Trophoblast cell (in vitro differentiated cells and primary cell): ENCODE results near the gene PPP2R5E.

Experiments
- DNase-seq, 2 donors: peaks; one replicate each; pipeline ENCODE4 v3.0.0-alpha.2; 2016
- H2AFZ ChIP-seq: 2 replicates; pipeline ENCODE4 v1.6.1; 2013; ENCODE audit warnings: low read length, moderate library complexity, mild to moderate bottlenecking; ENCODE audit not compliant: insufficient read depth, poor library complexity
- H2AK5ac ChIP-seq: 2 replicates; pipeline ENCODE4 v1.6.1; 2013; ENCODE audit warnings: mild to moderate bottlenecking, low read length
- H2BK120ac ChIP-seq: 2 replicates; pipeline ENCODE4 v1.6.1; 2013; ENCODE audit warnings: low read length, mild to moderate bottlenecking, moderate library complexity; ENCODE audit not compliant: insufficient read depth, poor library complexity
- H2BK12ac ChIP-seq: 2 replicates; pipeline ENCODE4 v1.6.1; 2013; ENCODE audit warnings: mild to moderate bottlenecking, low read length, moderate library complexity
- H2BK5ac ChIP-seq: 2 replicates; pipeline ENCODE4 v1.6.1; 2013; ENCODE audit warnings: low read length, low read depth, moderate library complexity, mild to moderate bottlenecking; ENCODE audit not compliant: poor library complexity
- H3K14ac ChIP-seq: 2 replicates; pipeline ENCODE4 v1.6.1; 2013; ENCODE audit warnings: mild to moderate bottlenecking, low read length
- H3K18ac ChIP-seq: 2 replicates; pipeline ENCODE4 v1.6.1; 2013; ENCODE audit warnings: mild to moderate bottlenecking, low read length
- H3K23ac ChIP-seq: 2 replicates; pipeline ENCODE4 v1.6.1; 2013; ENCODE audit warnings: low read length
- H3K27ac ChIP-seq: 2 replicates; pipeline ENCODE4 v1.5.1; 2013; ENCODE audit warnings: low read depth, mild to moderate bottlenecking, inconsistent platforms, low read length, moderate library complexity
- H3K27me3 ChIP-seq: 2 replicates; pipeline ENCODE4 v1.6.1; 2013; ENCODE audit warnings: inconsistent platforms, mild to moderate bottlenecking, low read length, moderate library complexity; ENCODE audit not compliant: insufficient read depth
- H3K36me3 ChIP-seq, 2 experiments: 1 replicate in 1 of 2; 2 replicates in 1 of 2; pipeline ENCODE4 v1.6.1; 2013; ENCODE audit warnings: low read length in 2 of 2, mild to moderate bottlenecking in 2 of 2, moderate library complexity in 1 of 2; ENCODE audit not compliant: insufficient read depth in 2 of 2, control insufficient read depth in 1 of 2
- H3K4ac ChIP-seq: 2 replicates; pipeline ENCODE4 v1.6.1; 2013; ENCODE audit warnings: low read depth, mild to moderate bottlenecking, low read length, moderate library complexity
- H3K4me1 ChIP-seq, 2 experiments: 1 replicate in 1 of 2; 2 replicates in 1 of 2; pipeline ENCODE4 v1.6.1; 2013; ENCODE audit warnings: low read length in 2 of 2, mild to moderate bottlenecking in 2 of 2, moderate library complexity in 1 of 2; ENCODE audit not compliant: insufficient read depth in 2 of 2, control insufficient read depth in 1 of 2
- H3K4me2 ChIP-seq: 2 replicates; pipeline ENCODE4 v1.6.1; 2013; ENCODE audit warnings: inconsistent platforms, mild to moderate bottlenecking, low read length, moderate library complexity
- H3K4me3 ChIP-seq: 2 replicates; pipeline ENCODE4 v1.5.1; 2013; ENCODE audit warnings: mild to moderate bottlenecking, low read depth, low read length, inconsistent platforms
- H3K79me1 ChIP-seq: one replicate; pipeline ENCODE4 v1.6.1; 2013; ENCODE audit warnings: low read length
- H3K79me2 ChIP-seq: 2 replicates; pipeline ENCODE4 v1.6.1; 2013; ENCODE audit warnings: low read length, mild to moderate bottlenecking; ENCODE audit not compliant: control insufficient read depth, insufficient read depth, poor library complexity
- H3K9ac ChIP-seq: 2 replicates; pipeline ENCODE4 v1.6.1; 2013; ENCODE audit warnings: mild to moderate bottlenecking, low read length
- H3K9me3 ChIP-seq: 2 replicates; pipeline ENCODE4 v1.6.1; 2013; ENCODE audit warnings: low read depth, mild to moderate bottlenecking, control low read depth, inconsistent platforms, low read length; ENCODE audit not compliant: insufficient read depth
- H4K12ac ChIP-seq: 2 replicates; pipeline ENCODE4 v1.6.1; 2013; ENCODE audit warnings: low read depth, mild to moderate bottlenecking, low read length, moderate library complexity
- H4K8ac ChIP-seq: 2 replicates; pipeline ENCODE4 v1.6.1; 2013; ENCODE audit warnings: low read depth, mild to moderate bottlenecking, low read length, moderate library complexity
- H4K91ac ChIP-seq: one replicate; pipeline ENCODE4 v1.6.1; 2013; ENCODE audit warnings: low read depth, mild to moderate bottlenecking, low read length, moderate library complexity
- WGBS: extraction: QIAGEN DNeasy Blood & Tissue Kit; methylation state at CpG from one replicate; pipeline ENCODE4 v1.1.7; 2013; ENCODE audit warnings: missing lambda C conversion rate; ENCODE audit not compliant: insufficient read length, insufficient coverage; ENCODE audit errors: extremely low coverage; 5-methylcytosine and 5-hydroxymethylcytosine counted together

PPP2R5E gene

GRCh38 chr14:63545431-63545830 is 2.3 kb upstream of the PPP2R5E start:
- H3K36me3 ChIP-seq: no peaks in the 10 kb centered on the region
- H2BK12ac ChIP-seq: no peak overlapping the region
- H4K8ac ChIP-seq: no peak overlapping the region
- no peaks in the 10 kb centered on the region for H3K4me1 ChIP-seq
- H3K27me3 ChIP-seq: no peaks in the 10 kb centered on the region
- H3K79me2 ChIP-seq: peaks cover 16% of the 10 kb centered on the region
- H2AK5ac ChIP-seq: no peak overlapping the region
- H3K4ac ChIP-seq: no peak overlapping the region
- no peaks in the 10 kb centered on the region for H3K9me3 ChIP-seq
- no peak overlapping the region for H3K14ac ChIP-seq
- no peak overlapping the region for H2BK120ac ChIP-seq
- H3K4me3 ChIP-seq: no peak overlapping the region
- H3K9ac ChIP-seq: no peak overlapping the region
- H3K27ac ChIP-seq: no peak overlapping the region
- H4K91ac ChIP-seq: no peak overlapping the region
- no peak overlapping the region for H4K12ac ChIP-seq
- H3K23ac ChIP-seq: no peak overlapping the region
- WGBS: no CpG with 5 or more reads among the region's 3 CpGs
- DNase-seq: no peak
- H3K79me1 ChIP-seq: peaks cover 11% of the 10 kb centered on the region
- H2AFZ ChIP-seq: no peak overlapping the region
- no peak overlapping the region for H3K18ac ChIP-seq
- no peak overlapping the region for H2BK5ac ChIP-seq
- no peak overlapping the region for H3K4me2 ChIP-seq

DNA sequence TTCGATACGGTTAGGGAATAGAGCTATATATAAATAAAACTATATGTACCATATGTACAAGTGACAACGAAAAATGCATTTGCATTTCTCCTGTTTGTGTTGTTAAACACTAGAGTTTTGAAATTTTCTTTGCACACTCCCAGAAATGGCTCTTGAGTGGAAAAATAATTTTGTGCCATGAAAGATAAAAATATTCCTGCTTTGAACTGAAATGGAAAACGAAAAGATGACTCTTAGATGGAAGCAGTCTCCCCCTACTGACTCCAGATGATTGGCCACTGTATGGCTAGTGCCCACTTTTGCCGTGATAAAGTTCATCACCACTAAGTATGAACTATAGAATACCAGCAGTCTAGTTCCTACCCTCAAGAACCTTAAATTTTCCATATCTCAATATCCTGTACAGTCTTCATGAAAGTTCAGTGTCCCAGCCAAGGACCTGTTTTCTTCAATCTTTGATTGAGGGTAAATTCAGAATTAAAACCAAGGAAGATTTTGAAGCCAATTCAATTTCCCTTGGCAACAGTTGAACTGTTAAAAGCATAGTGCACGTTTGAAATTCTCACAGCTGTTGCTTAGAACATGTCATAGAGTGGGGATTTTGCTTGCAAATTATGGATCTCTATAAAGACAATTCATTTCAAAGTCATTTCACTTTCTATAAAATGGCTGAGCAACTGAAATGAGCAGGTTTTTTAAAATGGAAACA is 1.6 kb upstream of the PPP2R5E start:
- H3K14ac ChIP-seq: no peak overlapping the region
- no peak overlapping the region for H3K4me2 ChIP-seq
- peaks cover 16% of the 10 kb centered on the region for H3K79me2 ChIP-seq
- no peaks in the 10 kb centered on the region for H3K9me3 ChIP-seq
- H3K4ac ChIP-seq: no peak overlapping the region
- no peak overlapping the region for H2AK5ac ChIP-seq
- no CpG with 5 or more reads among the region's 6 CpGs for WGBS
- no peak overlapping the region for H4K8ac ChIP-seq
- DNase-seq: no peak
- no peaks in the 10 kb centered on the region for H3K4me1 ChIP-seq
- no peaks in the 10 kb centered on the region for H3K27me3 ChIP-seq
- H4K12ac ChIP-seq: no peak overlapping the region
- no peak overlapping the region for H3K9ac ChIP-seq
- H2AFZ ChIP-seq: no peak overlapping the region
- peaks cover 1 to 2% of the 10 kb centered on the region in 2 experiments for H3K36me3 ChIP-seq
- no peak overlapping the region for H2BK120ac ChIP-seq
- H3K27ac ChIP-seq: no peak overlapping the region
- H2BK5ac ChIP-seq: no peak overlapping the region
- H3K23ac ChIP-seq: no peak overlapping the region
- H4K91ac ChIP-seq: no peak overlapping the region
- H3K18ac ChIP-seq: no peak overlapping the region
- H3K4me3 ChIP-seq: no peak overlapping the region
- peaks cover 11% of the 10 kb centered on the region for H3K79me1 ChIP-seq
- no peak overlapping the region for H2BK12ac ChIP-seq

DNA sequence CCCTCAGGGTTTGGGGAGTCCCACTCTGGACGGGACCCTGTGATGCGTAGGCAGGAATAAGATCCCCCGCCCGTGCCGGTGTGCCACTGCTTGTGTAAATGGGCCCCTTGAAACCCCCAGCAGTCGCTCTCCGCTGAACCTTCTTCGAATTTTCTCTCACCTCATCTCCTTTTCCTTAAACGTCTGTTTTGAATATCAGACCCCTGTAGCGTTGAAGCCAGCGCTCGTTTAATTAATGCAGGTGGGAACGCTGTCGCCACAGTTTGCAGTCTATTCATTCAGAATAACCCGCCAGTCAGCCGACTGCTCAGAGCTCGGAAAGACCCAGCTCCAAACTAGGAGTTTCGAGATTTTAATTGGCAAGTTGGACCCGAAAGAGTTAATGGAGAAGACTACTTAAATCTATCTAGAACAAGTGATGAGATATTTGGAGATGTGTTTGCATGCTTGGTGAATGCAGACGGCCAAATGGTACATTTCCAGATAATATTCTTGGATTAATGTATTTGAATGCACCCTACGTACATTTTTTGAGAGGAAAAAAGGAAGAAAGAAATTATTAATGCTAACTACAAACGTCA is 739 bp upstream of the PPP2R5E start:
- no CpG with 5 or more reads among the region's 22 CpGs for WGBS
- peaks cover 16% of the 10 kb centered on the region for H3K79me2 ChIP-seq
- H2AFZ ChIP-seq: peak overlapping the region; percentile 64
- H2AK5ac ChIP-seq: peak overlapping the region; percentile 92
- H3K36me3 ChIP-seq: peaks cover 3 to 5% of the 10 kb centered on the region in 2 experiments
- H4K8ac ChIP-seq: peak overlapping the region; percentile 95
- no peaks in the 10 kb centered on the region for H3K4me1 ChIP-seq
- no peaks in the 10 kb centered on the region for H3K9me3 ChIP-seq
- peak overlapping the region; percentile 99 for H3K9ac ChIP-seq
- H2BK12ac ChIP-seq: peak overlapping the region; percentile 29
- H2BK5ac ChIP-seq: peak overlapping the region; percentile 37
- no peaks in the 10 kb centered on the region for H3K27me3 ChIP-seq
- peak overlapping the region; percentile 92 for H4K91ac ChIP-seq
- peak overlapping the region; percentile 92 for H3K4me3 ChIP-seq
- peaks cover 11% of the 10 kb centered on the region for H3K79me1 ChIP-seq
- peak overlapping the region; percentile 97 for H3K18ac ChIP-seq
- H3K27ac ChIP-seq: peak overlapping the region; percentile 88
- peak overlapping the region; percentile 93 for H4K12ac ChIP-seq
- H3K4ac ChIP-seq: peak overlapping the region; percentile 90
- peak overlapping the region; percentile 92 for H2BK120ac ChIP-seq
- H3K23ac ChIP-seq: no peak overlapping the region
- H3K14ac ChIP-seq: peak overlapping the region; percentile 98
- H3K4me2 ChIP-seq: peak overlapping the region; percentile 93
- DNase-seq: no peak

DNA sequence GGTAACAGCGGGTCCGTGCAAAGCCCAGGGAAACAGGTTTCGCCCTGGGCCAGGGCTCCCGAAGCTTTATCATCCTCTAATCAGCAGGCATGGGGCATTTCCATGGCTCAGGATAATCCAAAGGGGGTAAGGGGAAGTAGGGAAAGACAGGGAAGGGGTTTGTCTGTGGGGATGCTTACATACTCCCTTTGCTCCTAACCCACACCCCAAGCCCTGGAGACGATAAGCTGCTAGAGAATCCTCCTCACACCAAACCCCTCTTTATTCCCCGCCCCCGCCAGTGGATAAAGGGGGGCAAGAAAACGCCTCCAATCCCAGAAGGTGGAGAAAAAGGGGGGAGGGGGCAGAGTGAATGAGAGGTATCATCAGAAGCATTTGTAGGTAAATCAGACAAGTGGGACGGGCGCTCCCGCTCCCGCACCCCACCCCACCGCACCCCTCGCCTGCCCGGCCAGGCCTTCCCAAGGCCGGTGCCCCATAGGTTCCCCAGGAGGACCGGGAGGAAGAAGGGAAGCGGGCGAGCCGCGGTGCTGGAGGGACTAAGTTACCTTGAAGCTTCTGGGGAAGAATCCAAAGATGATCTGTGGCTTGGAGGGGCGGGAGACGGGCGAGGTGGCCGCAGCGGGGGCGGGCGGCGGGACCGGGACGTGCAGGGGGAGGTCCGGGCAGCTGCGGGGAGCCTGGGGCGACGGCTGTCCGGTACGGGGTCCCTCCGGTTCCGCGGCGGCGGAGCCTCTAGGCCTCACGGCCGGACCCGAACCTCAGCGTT is 762 bp downstream of the PPP2R5E start:
- H2AFZ ChIP-seq: peak overlapping the region; percentile 86
- peak overlapping the region; percentile 95 for H3K4me3 ChIP-seq
- no peaks in the 10 kb centered on the region for H3K27me3 ChIP-seq
- peak overlapping the region; percentile 80 for H3K4me2 ChIP-seq
- H3K18ac ChIP-seq: peak overlapping the region; percentile 64
- WGBS: no CpG with 5 or more reads among the region's 46 CpGs
- H3K79me1 ChIP-seq: peaks cover 11% of the 10 kb centered on the region
- H3K9ac ChIP-seq: peak overlapping the region; percentile 84
- H2BK5ac ChIP-seq: peak overlapping the region; percentile 88
- H3K9me3 ChIP-seq: no peaks in the 10 kb centered on the region
- H4K91ac ChIP-seq: peak overlapping the region; percentile 92
- H3K14ac ChIP-seq: peak overlapping the region; percentile 93
- H4K12ac ChIP-seq: peak overlapping the region; percentile 68
- no peak overlapping the region for H2BK12ac ChIP-seq
- peak overlapping the region; percentile 73 for H3K4ac ChIP-seq
- peaks cover 16% of the 10 kb centered on the region for H3K79me2 ChIP-seq
- peak in 1 of 2 donors; percentile 34 for DNase-seq
- H3K36me3 ChIP-seq: peaks cover 13 to 15% of the 10 kb centered on the region in 2 experiments
- H2AK5ac ChIP-seq: no peak overlapping the region
- peak overlapping the region; percentile 96 for H3K27ac ChIP-seq
- peak overlapping the region; percentile 92 for H4K8ac ChIP-seq
- H2BK120ac ChIP-seq: peak overlapping the region; percentile 50
- H3K4me1 ChIP-seq: no peaks in the 10 kb centered on the region
- H3K23ac ChIP-seq: no peak overlapping the region
